Hepatic stellate cell (primary cell): ENCODE data around the gene HTRA1.

Experiments used
- DNase-seq: peaks from one replicate; pipeline ENCODE4 v3.0.0; 2011; ENCODE audit warnings: low spot score

Gene HTRA1

DNA sequence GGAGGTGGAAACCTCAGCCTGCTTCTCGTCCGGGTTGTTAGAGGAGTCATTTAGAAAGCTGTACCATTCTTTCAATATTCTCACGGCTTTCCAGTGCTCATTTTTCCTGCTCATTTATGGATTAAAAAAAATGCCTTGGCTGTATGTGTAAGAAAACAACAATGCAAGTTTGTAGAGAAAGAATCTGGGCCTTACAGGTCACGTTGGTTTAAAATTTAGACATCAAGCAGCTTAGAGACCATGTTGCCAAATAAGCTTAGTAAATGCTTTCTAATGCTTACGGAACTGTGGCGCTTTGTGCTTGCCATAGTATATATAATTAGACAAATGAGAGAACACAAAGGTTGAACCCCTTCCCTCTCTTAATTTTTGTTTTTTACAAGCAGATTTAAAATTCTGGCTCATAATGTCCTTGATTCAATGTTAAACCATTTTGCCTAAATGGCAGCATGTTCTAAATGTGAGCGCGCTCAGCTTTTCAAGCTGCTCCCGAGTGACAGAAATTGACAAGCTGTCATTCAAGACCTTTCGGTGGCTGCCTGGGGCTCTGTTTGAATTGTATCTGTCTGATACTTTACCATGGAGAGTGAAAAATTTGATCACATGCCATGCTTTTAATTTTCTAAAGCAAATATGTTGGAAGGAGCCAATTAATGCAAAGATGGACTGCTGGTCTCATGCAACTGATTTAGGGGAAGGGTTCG, 5.8 kb upstream of the HTRA1 start:
- no peak for DNase-seq

DNA sequence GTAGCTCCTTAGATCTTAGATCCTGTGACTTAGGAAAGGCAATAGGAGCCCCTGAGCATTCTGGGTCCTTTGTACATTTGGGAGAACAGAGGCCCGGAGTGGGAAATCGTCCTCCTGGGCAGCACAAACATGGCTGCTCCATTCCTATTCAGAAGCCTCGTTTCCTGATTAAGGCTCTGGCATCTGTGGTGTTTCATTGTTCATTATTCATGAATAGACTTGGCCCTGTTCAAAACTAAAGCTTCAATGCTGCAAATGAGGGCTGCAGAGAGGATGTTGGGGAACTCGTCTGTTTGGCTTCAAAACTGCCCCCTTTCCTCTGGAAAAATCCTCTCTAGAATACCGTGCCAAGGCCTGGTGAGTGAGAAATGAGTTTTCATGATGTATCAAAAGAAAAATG, 3.4 kb upstream of the HTRA1 start:
- no peak for DNase-seq

DNA sequence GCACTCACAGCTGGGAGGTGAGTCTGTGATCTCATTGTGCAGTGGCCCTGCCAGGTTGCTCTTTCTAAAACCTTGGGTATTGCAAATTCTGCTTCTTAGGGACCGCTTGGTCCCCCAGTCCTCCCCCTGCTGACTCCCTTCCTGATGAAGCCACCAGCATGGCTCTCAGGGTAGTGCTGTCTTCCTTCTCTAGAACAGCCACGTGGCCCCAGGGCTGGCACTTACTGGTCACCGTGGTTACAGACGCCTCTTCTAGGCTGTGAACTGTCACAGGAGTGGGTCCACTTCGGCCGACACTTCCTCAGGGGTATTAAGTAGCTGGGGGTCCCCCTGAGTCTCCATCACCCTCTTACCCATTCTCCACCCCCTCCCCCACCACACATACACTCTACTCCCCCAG, 2.7 kb upstream of the HTRA1 start:
- DNase-seq = no peak

DNA sequence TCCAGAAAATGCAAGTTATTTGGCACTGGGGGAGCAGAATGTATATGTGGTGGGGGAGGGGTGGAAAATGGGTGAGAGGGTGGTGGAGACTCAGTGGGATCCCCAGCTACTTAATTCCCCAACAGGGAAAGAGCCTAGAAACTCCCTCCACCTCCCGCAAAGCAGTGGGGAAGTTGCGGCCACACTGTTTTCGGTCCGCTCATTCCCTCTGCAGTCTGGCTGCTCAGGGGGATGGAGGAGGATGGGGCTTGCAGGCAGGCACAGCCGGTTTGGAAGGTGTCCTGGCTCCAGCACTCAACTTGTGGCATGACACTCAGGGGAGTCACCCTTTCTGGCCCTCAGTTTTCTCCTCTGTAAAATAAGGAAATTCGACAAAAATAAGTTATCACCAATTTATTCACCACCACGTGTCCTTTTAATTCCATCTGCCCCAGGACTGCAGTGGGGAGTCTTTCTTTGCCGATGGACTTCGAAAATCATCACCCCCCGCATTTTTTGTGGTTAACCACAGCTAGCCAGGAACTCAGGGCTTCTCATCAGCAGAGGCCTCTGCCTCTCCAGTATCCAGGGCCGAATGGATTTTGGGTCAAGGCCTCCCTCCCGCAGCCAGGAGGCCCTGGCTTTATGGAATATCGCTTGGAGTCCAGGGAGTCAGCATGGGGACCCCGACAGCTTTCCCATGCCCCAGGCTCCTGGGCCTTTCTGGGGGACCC, 1.6 kb upstream of the HTRA1 start:
- DNase-seq = no peak

DNA sequence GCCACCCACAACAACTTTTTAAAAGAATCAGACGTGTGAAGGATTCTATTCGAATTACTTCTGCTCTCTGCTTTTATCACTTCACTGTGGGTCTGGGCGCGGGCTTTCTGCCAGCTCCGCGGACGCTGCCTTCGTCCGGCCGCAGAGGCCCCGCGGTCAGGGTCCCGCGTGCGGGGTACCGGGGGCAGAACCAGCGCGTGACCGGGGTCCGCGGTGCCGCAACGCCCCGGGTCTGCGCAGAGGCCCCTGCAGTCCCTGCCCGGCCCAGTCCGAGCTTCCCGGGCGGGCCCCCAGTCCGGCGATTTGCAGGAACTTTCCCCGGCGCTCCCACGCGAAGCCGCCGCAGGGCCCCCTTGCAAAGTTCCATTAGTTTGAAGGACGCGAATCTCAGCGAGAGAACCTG, 461 bp upstream of the HTRA1 start:
- no peak for DNase-seq

DNA sequence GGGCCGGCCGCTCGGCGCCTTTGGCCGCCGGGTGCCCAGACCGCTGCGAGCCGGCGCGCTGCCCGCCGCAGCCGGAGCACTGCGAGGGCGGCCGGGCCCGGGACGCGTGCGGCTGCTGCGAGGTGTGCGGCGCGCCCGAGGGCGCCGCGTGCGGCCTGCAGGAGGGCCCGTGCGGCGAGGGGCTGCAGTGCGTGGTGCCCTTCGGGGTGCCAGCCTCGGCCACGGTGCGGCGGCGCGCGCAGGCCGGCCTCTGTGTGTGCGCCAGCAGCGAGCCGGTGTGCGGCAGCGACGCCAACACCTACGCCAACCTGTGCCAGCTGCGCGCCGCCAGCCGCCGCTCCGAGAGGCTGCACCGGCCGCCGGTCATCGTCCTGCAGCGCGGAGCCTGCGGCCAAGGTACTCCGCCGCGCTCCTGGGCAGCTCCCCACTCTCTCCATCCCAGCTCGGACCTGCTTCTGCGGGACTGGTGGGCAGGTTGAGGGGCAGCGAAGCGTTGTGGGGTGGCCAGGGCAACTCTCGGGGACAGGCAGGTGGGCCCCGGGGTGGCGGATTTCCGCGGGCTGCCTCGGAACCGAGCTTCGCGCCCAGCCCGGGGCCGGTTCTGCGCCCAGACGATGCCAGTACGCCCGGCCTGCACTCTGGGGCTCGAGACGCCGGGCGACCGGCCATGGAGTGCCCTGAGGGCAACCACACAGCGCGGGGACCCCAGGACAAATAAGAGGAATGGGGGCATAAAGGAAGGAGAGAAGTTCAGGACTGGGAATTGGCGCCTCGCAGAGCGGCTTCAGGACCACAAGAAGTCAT, 578 bp downstream of the HTRA1 start:
- no peak for DNase-seq

DNA sequence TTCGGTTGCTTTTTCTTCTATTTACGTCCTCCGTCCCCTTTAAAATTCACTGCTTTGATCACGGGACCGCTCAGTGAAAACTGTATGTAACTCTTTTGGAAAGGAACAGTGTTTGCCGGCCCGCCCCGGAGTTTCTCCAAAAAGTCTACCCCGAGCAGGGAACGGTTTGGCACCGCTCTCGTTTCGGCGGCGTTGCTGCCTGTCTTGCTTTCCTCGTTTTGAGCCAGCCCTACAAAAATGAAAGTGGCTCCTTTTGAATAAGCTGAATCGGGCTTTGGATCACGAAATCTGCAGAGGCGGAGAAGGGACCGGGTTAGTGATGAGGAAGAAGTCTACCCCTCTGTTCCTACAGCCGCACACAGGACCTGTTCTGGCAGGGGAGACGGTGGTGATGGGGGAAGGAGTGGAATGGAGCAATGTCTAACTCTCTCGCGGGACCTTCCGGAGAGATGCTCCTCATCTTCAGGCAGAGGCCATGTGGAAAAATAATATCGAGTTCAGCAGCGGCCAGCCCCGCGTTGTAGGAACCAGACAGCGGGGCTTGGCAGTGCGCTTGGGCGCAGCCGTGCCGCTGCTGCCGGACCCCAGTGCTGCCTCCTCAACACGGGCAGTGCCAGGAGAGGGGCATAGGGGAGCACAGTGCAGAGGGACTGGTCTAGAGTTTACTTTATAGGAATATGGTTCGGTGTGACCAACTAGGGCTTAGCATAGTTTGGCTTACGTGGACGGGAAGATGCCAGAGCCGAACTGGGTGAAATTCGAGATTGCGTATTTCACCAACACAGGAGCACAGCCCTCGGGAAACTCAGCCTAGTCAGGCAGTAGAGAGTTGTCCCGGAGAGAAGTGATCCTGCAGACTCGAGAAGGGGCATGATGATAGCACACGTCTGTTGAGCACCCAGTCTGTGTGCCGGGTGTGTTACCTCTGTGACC, 1.4 kb downstream of the HTRA1 start:
- DNase-seq = peak; percentile 46

DNA sequence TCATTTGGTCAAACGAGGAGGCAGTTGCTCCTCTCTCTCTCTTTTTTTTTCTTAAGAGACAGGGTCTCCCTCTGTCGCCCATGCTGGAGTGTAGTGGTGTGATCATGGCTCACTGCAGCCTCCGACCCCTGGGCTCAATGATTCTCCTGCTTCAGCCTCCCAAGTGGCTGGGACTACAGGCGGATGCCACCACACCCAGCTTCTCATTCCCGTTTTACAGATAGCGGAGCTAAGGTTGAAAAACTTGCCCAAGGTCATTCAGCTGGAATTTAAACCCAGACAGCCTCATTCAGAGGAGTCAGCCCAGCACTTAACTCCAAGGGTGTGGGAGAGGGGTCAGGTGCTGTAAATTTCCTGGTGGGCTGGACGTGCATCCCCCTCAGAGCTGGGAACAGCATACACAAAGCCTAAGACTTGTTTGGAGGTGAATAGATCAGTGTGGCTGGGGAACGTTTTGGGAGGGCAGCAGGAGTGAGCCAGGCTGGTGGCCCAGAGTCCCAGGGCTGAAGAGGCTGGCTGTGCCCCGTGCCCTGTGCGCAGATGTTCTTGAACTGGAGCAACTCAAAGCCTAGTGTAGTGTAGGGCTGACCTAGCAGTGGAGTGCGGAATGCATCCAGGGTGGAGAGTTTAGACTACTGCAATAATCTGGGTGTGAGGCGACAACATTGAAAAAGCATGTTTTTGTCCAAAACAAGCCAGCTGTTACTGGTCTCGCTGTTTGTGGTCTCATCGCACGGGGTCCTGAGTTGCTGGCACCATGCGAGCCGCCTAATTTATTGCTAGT, 2.3 kb downstream of the HTRA1 start:
- DNase-seq = no peak

DNA sequence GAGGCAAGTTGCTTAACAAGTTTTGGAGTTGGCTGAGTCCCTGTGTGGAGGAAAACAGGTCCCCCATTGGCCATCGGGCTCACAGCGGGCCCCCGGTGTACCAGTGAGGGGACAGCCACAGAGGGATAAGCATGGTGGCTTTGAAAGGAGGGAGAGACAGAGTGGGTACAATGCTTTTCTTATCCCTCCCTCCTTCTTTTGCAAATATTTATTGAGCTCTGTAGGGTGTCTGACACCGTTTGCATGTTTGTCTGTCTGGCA, 2.8 kb downstream of the HTRA1 start:
- DNase-seq = no peak

DNA sequence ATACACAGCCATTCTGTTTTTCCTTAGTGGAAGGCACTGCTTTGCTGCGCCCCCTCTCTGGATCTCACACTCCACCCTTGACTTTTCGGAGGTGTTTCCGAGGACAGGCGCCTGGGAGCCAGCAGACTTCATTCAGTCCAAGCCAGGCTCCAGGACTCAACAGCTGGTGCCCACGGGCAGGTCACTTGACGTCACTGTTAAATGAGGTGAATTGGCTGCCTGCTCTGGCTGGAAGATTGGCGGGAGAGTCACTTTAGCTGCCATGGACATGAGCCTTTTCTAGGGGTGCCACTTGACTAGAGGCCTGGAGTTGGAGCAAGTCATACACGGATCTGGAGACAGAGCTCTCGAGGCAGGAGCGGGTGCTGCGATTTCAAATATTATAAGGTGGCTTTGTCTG, 3.2 kb downstream of the HTRA1 start:
- DNase-seq = no peak

DNA sequence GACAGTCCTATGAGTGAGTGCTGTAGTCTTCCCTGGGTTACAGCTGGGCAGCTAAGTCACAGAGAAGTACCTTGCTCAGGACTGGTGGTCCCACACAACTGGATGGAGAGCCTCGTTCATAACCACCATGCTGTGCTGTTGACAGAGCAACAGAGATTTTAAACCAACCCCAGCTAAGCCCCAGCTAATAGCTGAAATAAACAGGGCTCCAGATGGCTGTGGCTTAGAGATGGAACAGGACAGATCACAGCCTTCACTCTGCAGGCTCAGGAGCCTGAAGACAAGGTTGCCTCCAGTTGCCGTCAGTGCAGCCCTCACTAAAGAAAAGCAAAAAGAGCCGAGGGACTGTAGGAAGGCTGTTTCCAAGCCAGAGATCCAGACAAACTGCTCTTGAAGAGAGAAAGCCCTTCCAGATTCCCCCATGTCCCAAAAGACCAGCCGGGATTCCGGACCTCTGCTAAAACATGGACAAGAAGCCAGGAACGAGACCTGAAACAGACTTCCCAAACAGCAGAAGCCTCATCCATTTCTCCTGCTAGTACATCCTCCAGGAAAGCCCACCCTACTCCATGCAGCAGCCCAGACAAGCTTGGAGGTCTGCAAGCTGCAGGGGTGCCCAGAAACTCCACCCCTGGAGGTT, 4.2 kb downstream of the HTRA1 start:
- no peak for DNase-seq

DNA sequence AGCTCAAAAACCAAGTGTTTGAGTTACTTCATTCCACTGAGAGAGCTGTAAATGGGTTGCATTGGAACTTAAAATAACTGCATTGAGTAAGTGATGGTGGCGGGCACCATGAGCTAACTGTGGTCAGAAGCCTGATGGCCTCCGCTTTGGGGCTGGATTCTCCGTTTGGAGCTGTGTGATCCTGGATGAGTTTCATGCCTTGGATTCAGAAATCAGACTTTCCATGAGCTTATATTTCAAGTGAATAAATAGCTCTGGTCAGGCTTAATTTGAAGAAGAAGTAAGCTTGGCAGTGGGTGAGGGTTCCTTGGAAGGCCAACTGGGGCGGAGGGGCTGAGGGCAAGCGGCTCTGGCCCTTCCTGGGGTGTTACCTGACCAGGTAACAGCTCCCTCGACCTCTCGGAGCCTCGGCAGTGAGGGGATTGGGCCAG, 5.6 kb downstream of the HTRA1 start:
- no peak for DNase-seq

DNA sequence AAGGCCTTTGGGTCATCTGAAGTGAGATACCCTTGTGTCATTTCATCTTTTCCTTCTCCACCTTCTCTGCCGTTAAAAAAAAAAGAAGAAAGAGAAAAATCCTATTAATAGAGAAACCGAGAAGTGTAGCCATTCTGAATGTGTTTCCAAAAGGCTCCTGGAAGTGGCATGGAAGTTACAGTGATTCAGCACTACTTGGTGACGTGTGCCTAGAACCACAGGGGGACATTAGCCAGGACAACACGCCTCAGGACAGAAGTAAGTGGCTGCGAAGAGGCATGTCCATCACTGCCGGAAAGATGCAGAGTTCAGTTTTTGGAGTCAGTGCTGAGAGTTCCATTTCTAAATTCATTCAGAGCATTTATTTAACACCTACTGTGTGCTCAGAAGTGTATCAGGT, 6.3 kb downstream of the HTRA1 start:
- DNase-seq = no peak

DNA sequence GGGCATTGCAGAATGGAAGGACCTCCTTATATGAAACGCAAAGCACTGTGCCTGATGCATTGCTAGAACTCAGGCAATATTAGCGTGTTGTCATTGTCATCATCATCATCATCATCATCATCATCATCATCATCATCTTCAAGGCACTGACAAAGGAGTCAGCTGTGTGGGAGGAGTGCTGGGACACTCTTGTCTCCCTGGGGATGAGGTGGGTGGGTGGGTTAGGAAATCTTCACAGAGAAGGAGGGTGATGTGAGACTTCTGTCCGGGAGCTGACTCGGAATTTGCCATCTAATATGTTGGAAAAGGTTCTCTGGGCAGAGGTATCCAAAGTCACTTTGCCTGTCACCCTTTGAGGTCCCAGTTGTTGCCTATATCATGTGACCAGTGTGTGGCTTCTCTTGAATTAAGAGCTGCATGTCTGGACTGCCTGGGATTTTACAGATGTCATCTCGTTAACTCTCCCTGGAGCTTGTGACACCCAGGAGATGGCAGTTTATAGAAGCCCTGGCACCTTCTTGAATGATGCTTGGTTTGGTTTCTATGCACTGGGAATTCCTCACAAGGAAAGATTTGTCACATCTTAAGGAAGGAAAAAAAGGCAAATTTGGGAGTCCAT, 7.1 kb downstream of the HTRA1 start:
- DNase-seq = no peak

DNA sequence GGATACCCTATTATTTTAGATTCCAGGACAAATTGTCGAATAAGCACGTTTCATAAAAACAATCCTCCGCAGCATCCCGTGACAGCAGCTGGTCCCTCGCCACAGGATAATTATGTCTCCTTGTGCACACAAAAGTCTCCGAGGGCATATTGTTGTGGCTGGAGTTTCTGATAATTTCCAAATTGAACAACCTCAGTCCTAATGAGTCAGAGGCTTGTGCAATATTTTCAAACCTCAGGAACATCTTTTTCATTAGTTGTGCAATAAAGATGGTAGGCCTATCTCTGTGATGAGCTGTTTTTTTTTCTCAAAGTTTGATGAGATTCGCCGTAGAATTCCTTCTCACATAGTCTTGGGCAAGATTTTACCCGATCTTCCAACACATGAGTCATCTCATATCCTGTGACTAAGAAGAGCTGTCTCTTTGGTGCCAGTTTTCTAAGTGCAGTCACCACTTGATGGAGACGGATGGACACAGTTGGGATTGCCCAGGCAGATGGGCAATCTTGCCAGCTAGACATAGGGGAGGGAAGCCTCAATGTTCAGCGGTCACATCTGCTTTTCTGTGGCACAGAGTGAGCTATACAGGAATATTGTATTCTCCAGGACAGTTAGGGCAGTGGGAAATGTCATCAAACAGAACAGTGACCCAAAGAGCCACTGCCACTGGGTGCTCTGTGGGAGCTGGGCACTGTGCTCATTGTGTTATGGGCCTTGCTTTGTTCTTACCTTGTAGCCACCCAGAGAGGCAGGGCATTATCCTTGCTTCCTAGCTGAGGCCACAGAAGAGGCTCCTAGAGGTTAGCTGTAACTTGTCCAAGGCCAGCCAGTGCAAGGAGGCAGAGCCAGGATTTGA, 7.8 kb downstream of the HTRA1 start:
- peak; percentile 69 for DNase-seq

DNA sequence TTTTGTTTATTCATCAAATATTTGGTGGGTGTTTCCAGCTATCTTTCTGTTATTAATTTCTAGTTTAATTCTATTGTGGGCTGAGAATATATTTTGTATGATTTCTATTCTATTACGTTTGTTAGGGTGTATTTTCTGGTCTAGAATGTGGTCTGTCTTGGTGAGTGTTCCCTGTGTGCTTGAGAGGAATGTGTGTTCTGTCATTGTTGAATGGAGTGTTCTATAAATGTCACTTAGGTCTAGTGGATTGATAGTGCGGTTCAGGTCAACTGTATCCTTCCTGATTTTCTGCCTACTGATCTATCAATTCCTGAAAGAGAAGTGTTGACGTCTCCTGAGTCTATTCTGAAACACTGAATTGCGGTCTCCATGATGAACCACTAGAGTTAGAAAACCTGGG, 8.5 kb downstream of the HTRA1 start:
- no peak for DNase-seq

DNA sequence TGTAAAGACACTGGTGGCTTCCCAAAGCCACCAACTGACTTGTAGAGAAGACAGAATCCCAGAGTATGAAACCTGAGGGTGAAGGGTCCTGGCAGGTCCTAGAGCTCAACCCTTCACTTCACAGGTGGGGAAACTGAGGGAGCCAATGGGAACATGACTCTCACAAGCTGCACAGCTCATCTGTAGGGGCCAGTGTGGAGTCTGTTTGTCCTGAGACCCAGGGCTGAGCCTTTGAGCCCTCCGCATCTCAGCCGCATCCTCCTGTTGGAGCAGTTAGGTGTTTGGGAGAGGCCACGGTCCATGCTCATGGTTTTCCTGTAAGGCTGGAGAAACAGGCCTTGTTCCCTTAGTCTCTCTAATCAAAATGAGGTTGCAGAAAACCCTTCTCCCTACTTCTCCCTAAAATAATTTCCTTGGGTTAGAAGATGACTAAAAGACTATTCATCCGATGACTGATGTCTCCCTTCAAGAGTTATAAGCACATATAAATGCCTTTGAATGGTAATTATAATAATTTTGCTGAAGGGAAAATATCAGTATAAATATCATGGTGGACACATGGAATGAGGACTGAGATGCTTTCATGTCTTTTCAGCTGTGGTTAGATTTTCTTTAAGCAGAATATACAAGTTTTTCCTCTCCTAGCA, 10.3 kb downstream of the HTRA1 start:
- no peak for DNase-seq

DNA sequence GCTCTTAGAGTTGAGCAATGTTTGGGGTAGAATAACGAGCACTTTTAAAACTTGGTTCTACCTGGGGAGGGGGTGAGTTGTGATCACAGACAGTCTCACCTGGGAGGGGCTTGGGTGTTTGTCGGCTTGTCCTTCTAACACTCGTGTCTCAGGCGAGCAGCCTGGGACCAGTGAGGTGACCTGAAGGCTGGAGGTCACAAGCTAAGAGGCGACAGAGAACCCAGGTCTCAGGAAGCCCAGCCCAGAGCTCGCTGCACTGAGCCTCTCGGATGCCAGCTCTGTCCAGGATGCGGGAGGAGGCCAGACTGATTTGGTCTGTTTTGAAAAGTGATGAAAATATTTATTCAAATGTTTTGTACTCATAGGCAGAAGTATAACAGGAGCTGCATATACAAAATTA, 11.8 kb downstream of the HTRA1 start:
- no peak for DNase-seq
